Measurements from ENCODE around the gene LETM1.

DNA sequence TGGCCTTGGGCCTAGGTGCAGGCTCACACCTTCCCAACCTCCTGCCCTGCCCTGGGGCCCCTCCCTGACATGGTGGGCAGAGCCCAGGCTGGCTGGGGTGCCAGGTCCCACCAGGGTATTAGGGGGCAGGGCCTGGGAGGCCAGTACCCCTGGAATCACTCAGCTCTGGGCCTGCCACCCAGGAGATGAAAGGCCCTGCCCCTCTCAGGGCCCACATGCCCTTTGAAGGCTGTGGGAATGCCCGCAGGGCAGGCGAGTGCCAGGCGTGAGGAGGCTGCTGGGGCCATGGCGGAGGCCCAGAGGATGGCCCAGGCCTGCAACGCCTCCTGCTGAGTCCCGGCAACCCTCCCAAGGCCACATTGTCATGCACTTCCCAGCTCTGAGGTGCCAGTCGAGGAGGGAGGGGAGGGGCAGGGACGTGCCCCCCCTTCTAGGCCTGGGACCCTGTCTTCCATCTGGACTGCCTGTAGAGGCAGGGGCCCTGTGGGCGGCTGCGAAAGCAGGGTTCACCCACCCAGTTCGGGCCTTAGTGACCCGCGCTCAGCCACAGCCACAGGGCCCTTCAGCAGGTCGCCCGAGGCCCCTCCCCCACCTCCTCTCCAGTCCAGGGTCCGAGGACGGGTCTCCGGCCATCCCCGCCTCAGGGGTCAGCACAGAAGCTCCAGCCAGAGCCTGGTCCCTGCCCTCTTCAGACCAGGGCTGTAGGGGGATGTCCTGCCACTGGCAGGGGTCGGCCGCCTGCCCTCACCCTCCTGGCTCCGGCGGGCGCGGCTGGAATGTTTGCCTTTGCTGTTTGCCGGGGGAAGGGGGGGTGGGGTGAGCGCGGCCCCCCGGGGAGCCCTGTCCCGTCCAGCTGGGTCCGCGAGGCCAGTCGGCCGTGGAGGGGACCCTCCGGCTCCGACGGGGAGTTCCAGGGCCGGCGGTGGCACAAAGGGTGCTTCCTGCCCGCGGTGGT, 89.6 kb downstream of the LETM1 start:
- no peak for TF ChIP-seq EZH2 (IDR thresholded peaks at IDR 0.05)
- TF ChIP-seq POLR2AphosphoS5 (IDR thresholded peaks at IDR 0.05; ENCODE audit: borderline replicate concordance, low read depth, low read length) = no peak
- no peak for TF ChIP-seq FOXP2 (optimal IDR thresholded peaks at IDR 0.05; ENCODE audit: control extremely low read depth, extremely low read length, insufficient read depth)

Measured in SK-N-MC (cell line).